Measurements from ENCODE around the gene CACNA1I. TPM values are rescaled to one million over a fixed set of nuclear protein-coding genes. Genes with fewer than 3 reads are reported as not detected.

Gene CACNA1I
- total RNA-seq, 2 experiments from 2014 or later = 29.2 to 30.1 TPM

GRCh38 chr22:39580795-39581194 lies 10.2 kb downstream of the CACNA1I start:
- ChIA-PET CTCF (no interaction called here), POLR2A (no interaction called here)
- Mint-ChIP-seq H3K4me3 (no peak overlapping the region), H3K36me3 (ENCODE audit: low read depth) (no peaks in the 10 kb centered on the region), H3K27me3 (peaks cover 3% of the 10 kb centered on the region), H3K4me1 (ENCODE audit: low read depth) (no peaks in the 10 kb centered on the region), H3K9me3 (no peaks in the 10 kb centered on the region), H3K27ac (no peak overlapping the region)
- Histone ChIP-seq H3K4me1 (ENCODE audit: insufficient read depth, low read length) (no peaks in the 10 kb centered on the region), H3K9me3 (ENCODE audit: control insufficient read depth in 1 of 2, insufficient read depth in 1 of 2, low read length in 2 of 2) (no peaks in the 10 kb centered on the region), H3K27ac (ENCODE audit: low read depth in 1 of 2, low read length in 2 of 2) (no peak overlapping the region), H3K36me3 (ENCODE audit: insufficient read depth, low read length) (no peaks in the 10 kb centered on the region), H3K4me3 (ENCODE audit: low read length) (no peak overlapping the region), H3K27me3 (ENCODE audit: control insufficient read depth in 1 of 2, insufficient read depth in 2 of 2, low read length in 2 of 2) (peaks cover 0 to 2% of the 10 kb centered on the region in 2 experiments)
- ATAC-seq (ENCODE audit: poor library complexity) = no peak
- intact Hi-C loops (cut with DNase I, micrococcal nuclease) = no loop called here
- no peak for TF ChIP-seq CTCF (IDR thresholded peaks at IDR 0.05)
- no peak for DNase-seq

- DNase-seq = no peak
- no peak overlapping the region for H3K27ac Mint-ChIP-seq
Observed at GRCh38 chr22:39581303-39581702, 10.8 kb downstream of the CACNA1I start.

GRCh38 chr22:39583066-39583667 lies 12.6 kb downstream of the CACNA1I start:
- POLR2A ChIA-PET = interaction anchor here (0.6 kb wide), 1 partner anchor 331 kb away, joined by 3 read pairs; no protein-coding TSS in a partner anchor
- no peaks in the 10 kb centered on the region for H3K9me3 Mint-ChIP-seq
- no peak overlapping the region for H3K4me3 Mint-ChIP-seq
- no peak overlapping the region for H3K27ac ChIP-seq (ENCODE audit: low read depth in 1 of 2, low read length in 2 of 2)
- no peaks in the 10 kb centered on the region for H3K9me3 ChIP-seq (ENCODE audit: control insufficient read depth in 1 of 2, insufficient read depth in 1 of 2, low read length in 2 of 2)
- no peaks in the 10 kb centered on the region for H3K4me1 Mint-ChIP-seq (ENCODE audit: low read depth)
- intact Hi-C loops (cut with DNase I, micrococcal nuclease) = no loop called here
- CTCF ChIA-PET = no interaction called here
- H3K4me3 ChIP-seq (ENCODE audit: low read length) = no peak overlapping the region
- no peak for DNase-seq
- H3K27ac Mint-ChIP-seq = no peak overlapping the region
- ATAC-seq (ENCODE audit: poor library complexity) = no peak
- TF ChIP-seq CTCF (IDR thresholded peaks at IDR 0.05) = no peak
- no peaks in the 10 kb centered on the region for H3K27me3 ChIP-seq (ENCODE audit: control insufficient read depth in 1 of 2, insufficient read depth in 2 of 2, low read length in 2 of 2)
- H3K36me3 ChIP-seq (ENCODE audit: insufficient read depth, low read length) = no peaks in the 10 kb centered on the region
- no peaks in the 10 kb centered on the region for H3K36me3 Mint-ChIP-seq (ENCODE audit: low read depth)
- H3K4me1 ChIP-seq (ENCODE audit: insufficient read depth, low read length) = no peaks in the 10 kb centered on the region
- peaks cover 3% of the 10 kb centered on the region for H3K27me3 Mint-ChIP-seq

More at GRCh38 chr22:39581303-39581702, 10.8 kb downstream of the CACNA1I start:
- ChIA-PET POLR2A (no interaction called here), CTCF (no interaction called here)
- Mint-ChIP-seq H3K36me3 (ENCODE audit: low read depth) (no peaks in the 10 kb centered on the region), H3K9me3 (no peaks in the 10 kb centered on the region), H3K4me3 (no peak overlapping the region), H3K27me3 (peaks cover 3% of the 10 kb centered on the region), H3K4me1 (ENCODE audit: low read depth) (no peaks in the 10 kb centered on the region)
- Histone ChIP-seq H3K27me3 (ENCODE audit: control insufficient read depth in 1 of 2, insufficient read depth in 2 of 2, low read length in 2 of 2) (peaks cover 0 to 2% of the 10 kb centered on the region in 2 experiments), H3K4me3 (ENCODE audit: low read length) (no peak overlapping the region), H3K27ac (ENCODE audit: low read depth in 1 of 2, low read length in 2 of 2) (no peak overlapping the region), H3K4me1 (ENCODE audit: insufficient read depth, low read length) (no peaks in the 10 kb centered on the region), H3K36me3 (ENCODE audit: insufficient read depth, low read length) (no peaks in the 10 kb centered on the region), H3K9me3 (ENCODE audit: control insufficient read depth in 1 of 2, insufficient read depth in 1 of 2, low read length in 2 of 2) (no peaks in the 10 kb centered on the region)
- intact Hi-C loops (cut with DNase I, micrococcal nuclease) = no loop called here
- ATAC-seq (ENCODE audit: poor library complexity) = no peak
- TF ChIP-seq CTCF (IDR thresholded peaks at IDR 0.05) = no peak
